GM23248 (cell line): Measurements from ENCODE around the gene MYCN. TPM values are rescaled to one million over a fixed set of nuclear protein-coding genes. Genes with fewer than 3 reads are reported as not detected.

Source experiments
- DNase-seq: peaks from one replicate; pipeline ENCODE4 v3.0.0-alpha.2; 2015
- H2AFZ ChIP-seq: fragments of 200-600 bp; sonication (generic); 2 replicates; pipeline ENCODE4 v1.6.1; 2016; ENCODE audit warnings: antibody characterized with exemption
- H3F3A ChIP-seq: fragments of 200-600 bp; sonication (generic); 2 replicates; pipeline ENCODE4 v1.6.1; 2016; ENCODE audit warnings: mild to moderate bottlenecking, antibody characterized with exemption, mixed run types; ENCODE audit not compliant: insufficient read depth
- H3K27ac ChIP-seq: fragments of 200-600 bp; sonication (generic); 2 replicates; pipeline ENCODE4 v1.5.1; 2016; ENCODE audit warnings: mild to moderate bottlenecking
- H3K27me3 ChIP-seq: fragments of 200-600 bp; sonication (generic); replicated peaks from 2 replicates; pipeline ENCODE4 v1.6.1; 2016; ENCODE audit warnings: mild to moderate bottlenecking; ENCODE audit not compliant: insufficient read depth
- H3K36me3 ChIP-seq: fragments of 200-600 bp; sonication (generic); 2 replicates; pipeline ENCODE4 v1.6.1; 2016; ENCODE audit warnings: low read depth, mild to moderate bottlenecking
- H3K4me1 ChIP-seq: fragments of 200-600 bp; sonication (generic); 2 replicates; pipeline ENCODE4 v1.6.1; 2016; ENCODE audit warnings: mild to moderate bottlenecking; ENCODE audit not compliant: insufficient read depth
- H3K4me2 ChIP-seq: fragments of 200-600 bp; sonication (generic); one replicate; pipeline ENCODE4 v1.6.1; 2016; ENCODE audit warnings: mild to moderate bottlenecking; ENCODE audit not compliant: unreplicated experiment
- H3K4me3 ChIP-seq: fragments of 200-600 bp; sonication (generic); 2 replicates; pipeline ENCODE4 v1.5.1; 2016; ENCODE audit warnings: mild to moderate bottlenecking
- H3K79me2 ChIP-seq: fragments of 200-600 bp; sonication (generic); 2 replicates; pipeline ENCODE4 v1.6.1; 2016; ENCODE audit warnings: mild to moderate bottlenecking; ENCODE audit not compliant: insufficient read depth
- H3K9ac ChIP-seq: fragments of 200-600 bp; sonication (generic); 2 replicates; pipeline ENCODE4 v1.6.1; 2016; ENCODE audit warnings: mild to moderate bottlenecking
- H3K9me2 ChIP-seq: fragments of 200-600 bp; sonication (generic); 2 replicates; pipeline ENCODE4 v1.6.1; 2016; ENCODE audit warnings: mixed run types, mild to moderate bottlenecking, moderate library complexity; ENCODE audit not compliant: insufficient read depth
- H3K9me3 ChIP-seq: fragments of 200-600 bp; sonication (generic); one replicate; pipeline ENCODE4 v1.6.1; 2017; ENCODE audit warnings: low read depth
- H4K20me1 ChIP-seq: fragments of 200-600 bp; sonication (generic); 2 replicates; pipeline ENCODE4 v1.6.0; 2016; ENCODE audit not compliant: insufficient read depth
- EZH2 ChIP-seq: fragments of 200-600 bp; sonication (generic); IDR thresholded peaks from 2 replicates; pipeline ENCODE4 v1.6.1; 2018; ENCODE audit warnings: antibody characterized with exemption, mild to moderate bottlenecking; ENCODE audit not compliant: insufficient read depth, poor library complexity, severe bottlenecking
- EZH2phosphoT487 ChIP-seq: fragments of 200-600 bp; sonication (generic); IDR thresholded peaks from 2 replicates; pipeline ENCODE4 v1.6.1; 2018; ENCODE audit warnings: antibody characterized with exemption, moderate library complexity, mild to moderate bottlenecking, low read depth; ENCODE audit not compliant: insufficient read depth
- WGBS, 2 experiments: methylation state at CpG; one replicate each; pipeline ENCODE4 v1.1.6; 2015 to 2017; ENCODE audit warnings: low lambda C conversion rate in 2 of 2, low coverage in 1 of 2; ENCODE audit errors: missing lambda C conversion rate in 2 of 2; 5-methylcytosine and 5-hydroxymethylcytosine counted together
- in situ Hi-C: fragments of 300-500 bp; cut with MboI; formaldehyde crosslinking; loops from 2 replicates; pipeline ENCODE4 v1.15.0; 2020
- polyA plus RNA-seq: library from polyadenylated mRNA; unstranded; fragments of >200 nt; fragmentation: Nextera tagmentation; extraction: Ambion mirVana; gene quantifications from 2 replicates; pipeline ENCODE4 v1.2.1, GENCODE V29; 2016
- total RNA-seq: library from RNA; depleted of rRNA; stranded (reverse); fragments of >200 nt; shearing (Covaris generic); gene quantifications from 2 replicates; pipeline ENCODE4 v1.2.3, GENCODE V29; 2014

MYCN gene
- total and polyA plus RNA-seq, 2 experiments from 2014 or later = not detected

GRCh38 chr2:15932394-15933183 lies 7.8 kb upstream of the MYCN start:
- 53 to 56% methylated on average over 21 of the region's 21 CpGs for WGBS, 2 experiments
- no peak overlapping the region for H3K4me2 ChIP-seq
- H3K36me3 ChIP-seq = no peaks in the 10 kb centered on the region
- no peak for DNase-seq
- H3K4me3 ChIP-seq = no peak overlapping the region
- no peaks in the 10 kb centered on the region for H4K20me1 ChIP-seq
- TF ChIP-seq EZH2phosphoT487 (no peak), EZH2 (no peak)
- in situ Hi-C loops = loop anchor here (10.0 kb wide), 1 partner anchor 298 kb away; no protein-coding TSS in a partner anchor
- no peaks in the 10 kb centered on the region for H3K79me2 ChIP-seq
- H3K9ac ChIP-seq = no peak overlapping the region
- H3F3A ChIP-seq = no peaks in the 10 kb centered on the region
- H3K9me3 ChIP-seq = no peaks in the 10 kb centered on the region
- H3K27me3 ChIP-seq = 0 out of 2 replicates have a peak, but pooled peaks cover 1% of the 10 kb centered on the region
- H3K4me1 ChIP-seq = no peaks in the 10 kb centered on the region
- no peak overlapping the region for H2AFZ ChIP-seq
- H3K27ac ChIP-seq = no peak overlapping the region
- no peaks in the 10 kb centered on the region for H3K9me2 ChIP-seq

GRCh38 chr2:15933184-15933845 lies 7.0 kb upstream of the MYCN start:
- in situ Hi-C loops = loop anchor here (10.0 kb wide), 1 partner anchor 299 kb away; no protein-coding TSS in a partner anchor
- no peak overlapping the region for H3K4me2 ChIP-seq

DNA sequence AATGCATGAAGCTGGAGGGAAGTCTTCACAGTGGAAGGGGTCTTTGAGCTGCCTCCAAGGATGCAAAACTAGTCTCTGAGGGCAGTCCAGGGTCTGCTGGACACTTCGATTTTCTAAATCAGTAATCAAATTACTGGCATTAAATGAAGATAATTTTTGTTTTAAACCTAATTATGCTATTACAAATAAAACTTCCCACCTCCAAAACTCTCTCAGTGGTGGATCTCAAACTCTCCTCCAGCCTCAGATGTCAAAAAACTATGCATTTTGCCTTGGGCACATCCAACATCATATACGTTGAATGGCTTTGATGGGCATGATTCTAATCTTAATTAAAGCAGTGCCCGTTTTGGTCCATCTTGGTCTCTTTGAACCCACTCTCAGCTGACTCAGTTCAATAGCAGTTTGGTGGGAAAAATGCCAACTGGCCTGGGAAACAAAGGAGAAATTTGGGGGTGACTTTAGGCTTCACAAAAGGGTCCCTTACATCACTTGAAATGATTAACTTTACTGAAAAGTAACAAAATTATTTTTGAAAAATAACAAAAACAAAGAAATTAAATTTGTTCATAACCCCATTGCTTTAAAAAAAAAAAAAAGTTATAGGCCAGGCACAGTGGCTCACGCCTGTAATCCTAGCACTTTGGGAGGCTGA lies 5.9 kb upstream of the MYCN start:
- TF ChIP-seq EZH2phosphoT487 (no peak), EZH2 (no peak)
- Histone ChIP-seq H3K36me3 (no peaks in the 10 kb centered on the region), H3K4me1 (no peaks in the 10 kb centered on the region), H3K9me3 (no peaks in the 10 kb centered on the region), H3K4me2 (no peak overlapping the region), H3F3A (no peaks in the 10 kb centered on the region), H3K27me3 (peaks cover 17% of the 10 kb centered on the region), H2AFZ (no peak overlapping the region), H3K9me2 (no peaks in the 10 kb centered on the region), H3K4me3 (no peak overlapping the region), H3K27ac (no peak overlapping the region), H3K9ac (no peak overlapping the region), H3K79me2 (no peaks in the 10 kb centered on the region), H4K20me1 (no peaks in the 10 kb centered on the region)
- no peak for DNase-seq
- 41 to 44% methylated on average over 4 of the region's 4 CpGs for WGBS, 2 experiments
- in situ Hi-C loops = loop anchor here (10.0 kb wide), 1 partner anchor 300 kb away; no protein-coding TSS in a partner anchor

More at GRCh38 chr2:15933184-15933845, 7.0 kb upstream of the MYCN start:
- Histone ChIP-seq H3K27ac (no peak overlapping the region), H3F3A (no peaks in the 10 kb centered on the region), H4K20me1 (no peaks in the 10 kb centered on the region), H3K36me3 (no peaks in the 10 kb centered on the region), H3K4me1 (no peaks in the 10 kb centered on the region), H3K4me3 (no peak overlapping the region), H3K9me3 (no peaks in the 10 kb centered on the region), H3K9ac (no peak overlapping the region), H3K79me2 (no peaks in the 10 kb centered on the region), H2AFZ (no peak overlapping the region), H3K9me2 (no peaks in the 10 kb centered on the region), H3K27me3 (0 out of 2 replicates have a peak, but pooled peaks cover 6% of the 10 kb centered on the region)
- DNase-seq = no peak
- WGBS, 2 experiments = 45% methylated on average over 11 of the region's 11 CpGs
- TF ChIP-seq EZH2phosphoT487 (no peak), EZH2 (no peak)

- peaks cover 25% of the 10 kb centered on the region for H3K27me3 ChIP-seq
- TF ChIP-seq EZH2 (no peak), EZH2phosphoT487 (no peak)
- no peak overlapping the region for H2AFZ ChIP-seq
- H3F3A ChIP-seq = no peaks in the 10 kb centered on the region
- H3K4me1 ChIP-seq = no peaks in the 10 kb centered on the region
- H3K4me2 ChIP-seq = no peak overlapping the region
- 64 to 74% methylated on average over 6 of the region's 6 CpGs for WGBS, 2 experiments
- H4K20me1 ChIP-seq = no peaks in the 10 kb centered on the region
- H3K36me3 ChIP-seq = no peaks in the 10 kb centered on the region
- no peak for DNase-seq
- H3K9ac ChIP-seq = no peak overlapping the region
- no peak overlapping the region for H3K4me3 ChIP-seq
- in situ Hi-C loops = loop anchor here (10.0 kb wide), 1 partner anchor 300 kb away; no protein-coding TSS in a partner anchor
- no peaks in the 10 kb centered on the region for H3K79me2 ChIP-seq
- H3K9me2 ChIP-seq = no peaks in the 10 kb centered on the region
- no peaks in the 10 kb centered on the region for H3K9me3 ChIP-seq
- H3K27ac ChIP-seq = no peak overlapping the region
These were observed 5.2 kb upstream of the MYCN start for GRCh38 chr2:15935189-15935588.
